GM12874 (cell line): ENCODE results near the gene PHLDB1.

ENCODE experiments used
- TF ChIP-seq, protein P1 (sequence below): IDR thresholded peaks from 2 replicates; pipeline ENCODE4 v1.5.1; 2011; ENCODE audit warnings: low read depth, mild to moderate bottlenecking, control low read depth, low read length, moderate library complexity; ENCODE audit not compliant: insufficient read depth

The PHLDB1 gene

DNA sequence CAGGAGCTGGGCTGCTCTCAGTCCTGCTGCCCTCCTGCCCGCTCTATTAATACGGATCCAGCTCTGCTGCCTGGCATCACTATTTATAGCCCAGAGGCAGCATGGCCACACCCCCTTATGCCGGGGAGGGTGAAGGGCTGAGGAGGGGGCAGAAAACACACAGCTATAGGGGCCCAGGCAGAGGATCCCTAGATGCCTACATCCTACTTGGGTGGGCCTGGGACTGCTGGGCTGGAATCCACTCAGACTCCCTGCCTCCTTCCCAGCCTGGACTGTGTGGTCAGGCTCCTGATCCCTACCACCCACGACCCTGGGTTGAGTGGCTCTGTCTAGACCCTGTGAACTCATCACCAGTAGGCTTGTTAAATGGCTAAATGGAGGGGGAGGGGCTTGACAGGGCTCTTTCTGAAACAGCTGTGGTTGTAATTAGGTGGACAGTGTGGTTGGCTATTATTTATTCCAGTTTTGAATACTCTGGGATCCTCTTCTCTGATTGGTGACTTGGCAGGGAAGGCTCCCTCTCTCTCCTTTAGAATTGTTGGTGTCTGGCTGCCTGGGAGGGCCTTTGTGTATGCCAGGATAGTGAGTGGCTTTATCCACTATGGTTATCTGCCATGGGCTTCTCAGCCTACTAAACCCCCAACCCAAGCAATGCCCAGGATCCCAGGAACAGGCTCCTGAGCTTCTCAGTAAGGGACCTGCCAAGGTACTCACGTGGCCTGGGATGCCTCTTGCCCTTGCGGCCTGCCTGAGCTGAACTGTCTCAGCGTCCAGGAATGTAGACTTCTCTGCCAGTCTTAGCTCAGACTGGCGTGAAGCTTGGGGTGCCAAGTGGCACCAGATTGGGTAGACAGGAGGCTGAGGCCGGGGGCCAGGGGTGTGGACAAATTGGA lies 15.2 kb downstream of the PHLDB1 start:
- TF ChIP-seq, protein P1, sequence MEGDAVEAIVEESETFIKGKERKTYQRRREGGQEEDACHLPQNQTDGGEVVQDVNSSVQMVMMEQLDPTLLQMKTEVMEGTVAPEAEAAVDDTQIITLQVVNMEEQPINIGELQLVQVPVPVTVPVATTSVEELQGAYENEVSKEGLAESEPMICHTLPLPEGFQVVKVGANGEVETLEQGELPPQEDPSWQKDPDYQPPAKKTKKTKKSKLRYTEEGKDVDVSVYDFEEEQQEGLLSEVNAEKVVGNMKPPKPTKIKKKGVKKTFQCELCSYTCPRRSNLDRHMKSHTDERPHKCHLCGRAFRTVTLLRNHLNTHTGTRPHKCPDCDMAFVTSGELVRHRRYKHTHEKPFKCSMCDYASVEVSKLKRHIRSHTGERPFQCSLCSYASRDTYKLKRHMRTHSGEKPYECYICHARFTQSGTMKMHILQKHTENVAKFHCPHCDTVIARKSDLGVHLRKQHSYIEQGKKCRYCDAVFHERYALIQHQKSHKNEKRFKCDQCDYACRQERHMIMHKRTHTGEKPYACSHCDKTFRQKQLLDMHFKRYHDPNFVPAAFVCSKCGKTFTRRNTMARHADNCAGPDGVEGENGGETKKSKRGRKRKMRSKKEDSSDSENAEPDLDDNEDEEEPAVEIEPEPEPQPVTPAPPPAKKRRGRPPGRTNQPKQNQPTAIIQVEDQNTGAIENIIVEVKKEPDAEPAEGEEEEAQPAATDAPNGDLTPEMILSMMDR: no peak

DNA sequence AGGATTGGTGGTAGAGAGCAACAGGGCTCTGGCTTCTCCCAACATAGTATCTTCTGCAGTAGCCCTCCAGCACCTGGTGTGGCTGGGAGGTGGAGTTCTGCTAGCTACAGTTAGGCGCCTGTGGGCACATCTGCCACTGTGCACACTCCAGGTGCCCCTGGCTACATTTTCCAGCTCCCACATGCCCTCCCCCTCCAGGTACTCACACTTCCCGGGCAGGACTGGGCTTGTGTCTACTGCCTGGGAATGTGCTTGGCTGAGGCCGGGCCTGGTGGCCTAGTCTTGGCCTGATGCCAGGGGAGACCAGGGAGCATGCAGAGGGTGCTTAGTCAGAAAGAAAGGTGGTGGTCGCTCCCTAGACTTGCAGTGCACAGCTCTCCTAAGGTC lies 15.8 kb downstream of the PHLDB1 start:
- TF ChIP-seq, protein P1: no peak

DNA sequence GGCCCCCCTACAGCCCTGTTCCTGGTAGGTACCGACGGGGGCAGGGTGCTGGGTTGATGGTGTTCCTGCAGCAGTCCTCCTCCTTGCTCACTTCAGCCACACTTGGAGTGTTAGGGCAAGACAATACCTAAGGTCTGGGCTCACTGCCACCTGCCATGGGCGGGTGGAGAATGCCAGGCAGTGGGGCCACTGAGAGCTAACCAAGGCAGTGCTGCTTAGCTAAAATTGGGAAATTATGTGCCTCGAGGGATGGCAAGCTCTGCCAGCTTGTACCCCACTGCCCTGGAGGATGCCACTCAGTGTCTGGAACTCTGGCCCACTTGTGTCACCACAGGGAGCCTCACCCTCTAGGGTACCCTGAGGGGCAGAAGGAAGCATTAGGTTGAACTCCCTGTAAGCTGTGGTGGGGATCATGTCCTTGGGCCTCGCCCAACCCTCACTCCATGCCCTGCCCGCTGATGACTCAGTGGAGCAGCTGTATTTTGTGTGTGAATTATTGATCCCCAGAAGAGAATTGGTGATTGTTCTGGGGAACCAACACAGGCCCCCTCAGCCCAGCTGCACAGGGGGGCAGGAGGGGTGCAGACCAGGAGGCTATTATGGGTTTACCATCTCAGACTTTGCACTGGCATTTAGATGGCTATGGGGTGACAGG lies 17.7 kb downstream of the PHLDB1 start:
- TF ChIP-seq, protein P1: no peak

DNA sequence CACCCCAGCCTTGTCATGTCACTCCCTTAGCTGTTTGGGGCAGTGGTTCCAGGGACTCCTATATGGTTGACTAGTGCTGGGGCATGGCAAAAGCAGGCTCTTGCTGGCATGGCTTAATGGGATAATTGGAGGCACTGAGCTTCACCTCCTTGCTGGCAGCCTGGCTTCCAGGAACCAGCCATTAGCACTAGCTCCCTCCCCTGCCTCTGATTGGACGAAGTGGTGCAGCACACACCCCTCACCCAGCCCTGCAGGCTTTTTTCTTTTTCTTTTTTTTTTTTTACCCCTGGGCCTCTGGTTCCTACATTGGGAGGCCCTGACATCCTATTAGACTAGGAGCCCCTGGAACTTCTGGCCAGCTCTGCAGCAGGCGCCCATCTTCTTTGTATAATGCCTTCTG lies 18.6 kb downstream of the PHLDB1 start:
- TF ChIP-seq, protein P1: no peak

DNA sequence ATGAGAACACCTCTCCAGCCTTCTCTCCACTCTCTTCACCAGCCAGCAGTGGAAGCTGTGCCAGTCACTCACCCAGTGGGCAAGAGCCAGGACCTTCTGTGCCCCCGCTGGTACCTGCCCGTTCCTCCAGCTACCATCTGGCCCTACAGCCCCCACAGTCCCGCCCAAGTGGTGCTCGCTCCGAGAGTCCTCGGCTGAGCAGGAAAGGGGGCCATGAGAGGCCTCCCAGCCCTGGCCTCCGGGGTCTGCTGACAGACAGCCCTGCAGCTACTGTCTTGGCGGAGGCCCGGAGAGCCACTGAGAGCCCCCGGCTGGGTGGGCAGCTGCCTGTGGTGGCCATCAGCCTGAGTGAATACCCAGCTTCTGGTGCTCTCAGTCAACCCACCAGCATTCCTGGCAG lies 20.2 kb downstream of the PHLDB1 start:
- TF ChIP-seq, protein P1: no peak

DNA sequence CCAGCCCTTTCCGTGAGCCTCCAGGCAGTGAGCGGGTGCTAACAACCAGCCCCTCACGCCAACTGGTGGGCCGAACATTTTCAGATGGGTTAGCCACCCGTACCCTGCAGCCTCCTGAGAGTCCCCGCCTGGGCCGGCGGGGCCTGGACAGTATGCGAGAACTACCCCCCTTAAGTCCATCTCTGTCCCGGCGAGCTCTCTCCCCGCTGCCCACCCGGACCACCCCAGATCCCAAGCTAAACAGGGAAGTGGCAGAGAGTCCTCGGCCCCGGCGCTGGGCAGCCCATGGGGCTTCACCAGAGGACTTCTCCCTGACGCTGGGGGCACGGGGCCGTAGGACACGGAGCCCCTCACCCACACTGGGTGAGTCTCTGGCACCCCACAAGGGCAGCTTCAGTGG lies 20.6 kb downstream of the PHLDB1 start:
- TF ChIP-seq, protein P1: no peak

DNA sequence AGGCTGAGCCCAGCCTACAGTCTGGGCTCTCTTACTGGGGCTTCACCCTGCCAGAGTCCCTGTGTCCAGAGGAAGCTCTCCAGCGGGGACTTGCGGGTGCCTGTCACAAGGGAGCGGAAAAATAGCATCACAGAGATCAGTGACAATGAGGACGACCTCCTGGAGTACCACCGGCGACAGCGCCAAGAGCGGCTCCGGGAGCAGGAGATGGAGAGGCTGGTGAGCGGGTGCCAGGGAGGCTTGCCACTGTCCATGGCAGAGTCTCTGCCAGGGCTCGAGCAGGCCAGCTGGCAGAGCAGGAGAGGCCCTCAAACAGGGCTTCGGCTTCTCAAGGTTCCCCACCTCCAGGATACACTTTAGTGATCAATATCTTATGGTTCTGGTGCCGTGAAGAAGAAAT lies 21.0 kb downstream of the PHLDB1 start:
- TF ChIP-seq, protein P1: no peak
